Left lung (tissue), 10 donors: ENCODE results near the gene GPNMB. TPM values are rescaled to one million over a fixed set of nuclear protein-coding genes. Genes with fewer than 3 reads are reported as not detected.

Source experiments
- ATAC-seq: fragments of 200-7000 bp; cut with Tn5 transposase; one replicate; pipeline ENCODE4 v1.9.1; 2020; ENCODE audit warnings: moderate library complexity
- DNase-seq, 4 donors: peaks; one replicate each; pipeline ENCODE4 v3.0.0-alpha.2; 2013 to 2020
- H3K27ac ChIP-seq, 2 donors: fragments of 200-600 bp; sonication (generic) in 1 of 2; one replicate each; pipeline versions ENCODE4 v1.5.0 to v1.8.0; 2020 to 2021
- H3K27me3 ChIP-seq, 2 donors: fragments of 200-600 bp; sonication (generic) in 1 of 2; one replicate each; pipeline versions ENCODE4 v1.5.0 to v1.8.0; 2020 to 2021
- H3K36me3 ChIP-seq, 2 donors: fragments of 200-600 bp; sonication (generic) in 1 of 2; one replicate each; pipeline versions ENCODE4 v1.5.0 to v1.8.0; 2020 to 2021
- H3K4me1 ChIP-seq, 2 donors: fragments of 200-600 bp; one replicate each; pipeline ENCODE4 v1.8.0; 2021
- H3K4me3 ChIP-seq, 2 donors: fragments of 200-600 bp; sonication (generic) in 1 of 2; one replicate each; pipeline versions ENCODE4 v1.5.0 to v1.8.0; 2020 to 2021; ENCODE audit warnings: mild to moderate bottlenecking in 1 of 2
- H3K9me3 ChIP-seq, 2 donors: fragments of 200-600 bp; sonication (generic) in 1 of 2; one replicate each; pipeline versions ENCODE4 v1.5.0 to v1.8.0; 2020 to 2021
- CTCF ChIP-seq, 2 donors: fragments of 200-600 bp; sonication (generic) in 1 of 2; IDR thresholded peaks; one replicate each; pipeline versions ENCODE4 v1.5.0 to v1.8.0; 2021; ENCODE audit warnings: antibody characterized with exemption in 2 of 2
- intact Hi-C, 2 donors: fragments of 100-400 bp; cut with DNase I; formaldehyde crosslinking; loops; one replicate each; pipeline versions ENCODE4 v1.11.2 to v1.14.2; 2022
- polyA plus RNA-seq, 6 donors: library from polyadenylated mRNA; unstranded; fragments of 120-200 nt; gene quantifications; one replicate each; pipeline ENCODE4 v1.2.1, GENCODE V29; 2013; ENCODE audit not compliant: insufficient read length in 6 of 6
- total RNA-seq, 2 donors: library from RNA; stranded (reverse); fragmentation: NEBNext Ultra II Directional; extraction: Animal tissue kit (Norgen Biotek cat#: 25700); gene quantifications; one replicate each; pipeline ENCODE4 v1.2.1, GENCODE V29; 2021
- donor health status: DM: no; HTN: yes; CAD: no.
- donor health status: DM: no; HTN: no; CAD: no.

GPNMB gene
- total and polyA plus RNA-seq, 8 donors: 2.0 to 290 (median 3.8) TPM

DNA sequence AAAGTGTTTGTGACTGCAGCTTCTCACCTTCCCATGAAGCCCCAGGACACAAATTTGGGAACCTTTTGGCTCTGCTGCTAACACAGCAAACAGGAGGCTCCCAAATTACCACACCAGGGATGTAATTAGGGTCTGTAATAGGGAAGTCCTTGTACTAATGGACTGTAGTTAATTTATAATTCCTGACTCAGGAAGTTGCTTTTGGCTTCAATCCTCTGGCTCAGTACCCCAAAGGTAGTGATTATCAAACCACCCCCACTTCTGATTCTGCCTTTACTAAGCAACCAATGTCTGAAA lies 48.8 kb downstream of the GPNMB start:
- Histone ChIP-seq H3K27ac (no peak overlapping the region), H3K36me3 (no peaks in the 10 kb centered on the region), H3K27me3 (no peaks in the 10 kb centered on the region), H3K9me3 (no peaks in the 10 kb centered on the region), H3K4me1 (peaks cover 2 to 11% of the 10 kb centered on the region in 2 donors), H3K4me3 (no peak overlapping the region)
- intact Hi-C loops: no loop called here
- ATAC-seq (no peak), DNase-seq (no peak)
- TF ChIP-seq CTCF (IDR thresholded peaks at IDR 0.05): no peak

GRCh38 chr7:23298141-23298881 lies 51.7 kb downstream of the GPNMB start:
- no peak for TF ChIP-seq CTCF (IDR thresholded peaks at IDR 0.05)
- DNase-seq (peak in 2 of 4 donors; percentile 15 to 36), ATAC-seq (peak; percentile 48)
- Histone ChIP-seq H3K36me3 (peaks cover 0 to 19% of the 10 kb centered on the region in 2 donors), H3K4me1 (peaks cover 14 to 39% of the 10 kb centered on the region in 2 donors), H3K27ac (peak overlapping the region; percentile 80 to 86), H3K27me3 (no peaks in the 10 kb centered on the region), H3K9me3 (no peaks in the 10 kb centered on the region), H3K4me3 (peak overlapping the region; percentile 75 to 92)
- intact Hi-C loops: no loop called here

DNA sequence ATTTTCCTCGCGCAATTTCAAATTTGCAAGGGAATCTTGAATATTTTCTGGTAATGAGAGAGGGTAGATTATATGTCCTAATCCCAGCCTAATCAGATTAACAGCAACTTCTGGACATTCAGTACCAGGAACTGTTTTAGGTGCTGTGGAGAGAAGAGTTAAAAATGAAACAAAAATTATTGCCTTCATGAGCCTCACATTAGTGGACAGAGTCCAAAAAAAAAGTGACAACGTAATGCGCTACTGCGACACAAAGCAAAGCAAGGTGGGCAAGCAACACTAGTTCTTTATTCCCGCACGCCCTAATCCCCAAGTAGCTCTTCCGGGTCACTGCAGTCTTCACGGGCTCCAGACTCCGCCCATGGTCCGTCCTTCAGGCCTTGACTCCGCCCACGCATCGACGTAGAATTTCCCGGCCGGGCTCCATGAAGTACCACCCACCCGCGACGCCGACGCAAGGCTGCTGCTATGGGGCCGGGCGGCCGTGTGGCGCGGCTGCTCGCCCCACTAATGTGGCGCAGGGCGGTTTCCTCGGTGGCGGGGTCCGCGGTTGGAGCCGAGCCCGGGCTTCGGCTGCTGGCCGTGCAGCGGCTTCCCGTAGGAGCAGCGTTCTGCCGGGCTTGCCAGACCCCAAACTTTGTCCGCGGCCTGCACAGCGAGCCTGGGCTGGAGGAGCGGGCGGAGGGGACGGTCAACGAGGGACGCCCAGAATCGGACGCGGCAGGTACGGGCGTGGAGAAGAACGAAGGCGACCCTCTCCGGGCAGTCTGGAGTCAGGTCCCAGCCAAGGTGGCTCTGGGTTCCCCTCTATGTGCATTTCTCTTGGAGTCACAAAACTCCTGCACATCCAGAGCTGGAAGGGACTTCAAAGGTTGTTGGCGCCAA lies 52.6 kb downstream of the GPNMB start, which contains the start of gene MALSU1:
Gene MALSU1 (plus strand): TSS at position 455 of the 885 bp plus-strand sequence. CDS start 14 bp downstream, at position 469.
- no peaks in the 10 kb centered on the region for H3K27me3 ChIP-seq
- H3K9me3 ChIP-seq: no peaks in the 10 kb centered on the region
- peak; percentile 97 to 99 (median 98) for DNase-seq
- intact Hi-C loops: no loop called here
- peak within 1 kb of the TSS; percentile 75 to 92 for H3K4me3 ChIP-seq
- peak within 1 kb of the TSS; percentile 80 to 86 for H3K27ac ChIP-seq
- H3K36me3 ChIP-seq: peaks cover 0 to 19% of the 10 kb centered on the region in 2 donors
- peaks cover 14 to 43% of the 10 kb centered on the region in 2 donors for H3K4me1 ChIP-seq
- no peak for TF ChIP-seq CTCF (IDR thresholded peaks at IDR 0.05)
- peak; percentile 99 for ATAC-seq

DNA sequence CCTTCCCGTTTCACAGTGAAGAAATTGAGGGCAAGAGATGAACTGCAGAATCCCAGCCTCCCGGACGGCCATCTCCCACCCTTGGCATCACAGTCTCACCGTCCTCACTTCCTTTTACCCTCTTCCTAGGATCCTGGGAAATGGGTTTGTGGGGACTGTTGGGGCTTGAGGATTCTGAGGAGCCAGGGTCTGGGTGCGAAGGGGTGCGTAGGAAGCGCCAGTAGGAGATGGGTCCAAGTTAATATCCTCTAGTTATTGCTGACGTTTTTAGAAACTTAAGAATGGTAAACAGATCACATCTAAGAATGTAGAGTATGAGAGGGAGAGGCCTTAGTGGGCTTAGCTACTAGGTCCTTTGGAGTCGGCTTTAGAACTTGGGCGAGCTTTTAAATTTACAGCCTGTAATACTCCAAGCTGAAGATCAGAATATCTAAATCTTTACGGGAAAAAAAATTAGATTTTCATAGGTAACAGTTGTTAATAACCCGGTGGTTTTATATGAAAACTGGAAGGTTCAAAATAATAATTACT lies 53.3 kb downstream of the GPNMB start:
- TF ChIP-seq CTCF (IDR thresholded peaks at IDR 0.05): no peak
- intact Hi-C loops: no loop called here
- DNase-seq (no peak), ATAC-seq (peak; percentile 3)
- Histone ChIP-seq H3K36me3 (peaks cover 0 to 19% of the 10 kb centered on the region in 2 donors), H3K9me3 (no peaks in the 10 kb centered on the region), H3K27ac (peak overlapping the region; percentile 72 to 80), H3K4me1 (peaks cover 14 to 46% of the 10 kb centered on the region in 2 donors), H3K4me3 (peak overlapping the region; percentile 75 to 92), H3K27me3 (no peaks in the 10 kb centered on the region)
